Panc1 (cell line): ENCODE measurements around the gene POU2F2.

ENCODE experiments used
- POLR2AphosphoS5 ChIP-seq: IDR thresholded peaks from 2 replicates; pipeline ENCODE4 v1.6.1; 2012; ENCODE audit warnings: mild to moderate bottlenecking, low read depth, low read length, moderate library complexity
- SIN3A ChIP-seq: IDR thresholded peaks from 2 replicates; pipeline ENCODE4 v1.6.1; 2012; ENCODE audit warnings: low read depth, mild to moderate bottlenecking, low read length, moderate library complexity, borderline replicate concordance; ENCODE audit not compliant: insufficient read depth
- TCF7L2 ChIP-seq: IDR thresholded peaks from 2 replicates; pipeline ENCODE4 v1.6.1; 2011; ENCODE audit warnings: mild to moderate bottlenecking, low read depth, low read length, inconsistent platforms
- TF ChIP-seq, protein P1 (sequence below): fragments of 450-650 bp; IDR thresholded peaks from 2 replicates; pipeline ENCODE4 v1.5.1; 2017; ENCODE audit warnings: mild to moderate bottlenecking
- TF ChIP-seq, protein P2 (sequence below), 2 experiments: IDR thresholded peaks; 2 replicates each; pipeline ENCODE4 v1.6.1; 2011 to 2012; ENCODE audit warnings: low read depth in 2 of 2, control low read depth in 1 of 2, low read length in 1 of 2, mild to moderate bottlenecking in 1 of 2, moderate library complexity in 1 of 2; ENCODE audit not compliant: insufficient read depth in 1 of 2

GRCh38 chr19:42038666-42039065, 93.6 kb downstream of the POU2F2 start:
- TF ChIP-seq, protein P1, sequence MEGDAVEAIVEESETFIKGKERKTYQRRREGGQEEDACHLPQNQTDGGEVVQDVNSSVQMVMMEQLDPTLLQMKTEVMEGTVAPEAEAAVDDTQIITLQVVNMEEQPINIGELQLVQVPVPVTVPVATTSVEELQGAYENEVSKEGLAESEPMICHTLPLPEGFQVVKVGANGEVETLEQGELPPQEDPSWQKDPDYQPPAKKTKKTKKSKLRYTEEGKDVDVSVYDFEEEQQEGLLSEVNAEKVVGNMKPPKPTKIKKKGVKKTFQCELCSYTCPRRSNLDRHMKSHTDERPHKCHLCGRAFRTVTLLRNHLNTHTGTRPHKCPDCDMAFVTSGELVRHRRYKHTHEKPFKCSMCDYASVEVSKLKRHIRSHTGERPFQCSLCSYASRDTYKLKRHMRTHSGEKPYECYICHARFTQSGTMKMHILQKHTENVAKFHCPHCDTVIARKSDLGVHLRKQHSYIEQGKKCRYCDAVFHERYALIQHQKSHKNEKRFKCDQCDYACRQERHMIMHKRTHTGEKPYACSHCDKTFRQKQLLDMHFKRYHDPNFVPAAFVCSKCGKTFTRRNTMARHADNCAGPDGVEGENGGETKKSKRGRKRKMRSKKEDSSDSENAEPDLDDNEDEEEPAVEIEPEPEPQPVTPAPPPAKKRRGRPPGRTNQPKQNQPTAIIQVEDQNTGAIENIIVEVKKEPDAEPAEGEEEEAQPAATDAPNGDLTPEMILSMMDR = no peak
- TF ChIP-seq POLR2AphosphoS5 = no peak
- TF ChIP-seq TCF7L2 = no peak
- TF ChIP-seq, protein P2, sequence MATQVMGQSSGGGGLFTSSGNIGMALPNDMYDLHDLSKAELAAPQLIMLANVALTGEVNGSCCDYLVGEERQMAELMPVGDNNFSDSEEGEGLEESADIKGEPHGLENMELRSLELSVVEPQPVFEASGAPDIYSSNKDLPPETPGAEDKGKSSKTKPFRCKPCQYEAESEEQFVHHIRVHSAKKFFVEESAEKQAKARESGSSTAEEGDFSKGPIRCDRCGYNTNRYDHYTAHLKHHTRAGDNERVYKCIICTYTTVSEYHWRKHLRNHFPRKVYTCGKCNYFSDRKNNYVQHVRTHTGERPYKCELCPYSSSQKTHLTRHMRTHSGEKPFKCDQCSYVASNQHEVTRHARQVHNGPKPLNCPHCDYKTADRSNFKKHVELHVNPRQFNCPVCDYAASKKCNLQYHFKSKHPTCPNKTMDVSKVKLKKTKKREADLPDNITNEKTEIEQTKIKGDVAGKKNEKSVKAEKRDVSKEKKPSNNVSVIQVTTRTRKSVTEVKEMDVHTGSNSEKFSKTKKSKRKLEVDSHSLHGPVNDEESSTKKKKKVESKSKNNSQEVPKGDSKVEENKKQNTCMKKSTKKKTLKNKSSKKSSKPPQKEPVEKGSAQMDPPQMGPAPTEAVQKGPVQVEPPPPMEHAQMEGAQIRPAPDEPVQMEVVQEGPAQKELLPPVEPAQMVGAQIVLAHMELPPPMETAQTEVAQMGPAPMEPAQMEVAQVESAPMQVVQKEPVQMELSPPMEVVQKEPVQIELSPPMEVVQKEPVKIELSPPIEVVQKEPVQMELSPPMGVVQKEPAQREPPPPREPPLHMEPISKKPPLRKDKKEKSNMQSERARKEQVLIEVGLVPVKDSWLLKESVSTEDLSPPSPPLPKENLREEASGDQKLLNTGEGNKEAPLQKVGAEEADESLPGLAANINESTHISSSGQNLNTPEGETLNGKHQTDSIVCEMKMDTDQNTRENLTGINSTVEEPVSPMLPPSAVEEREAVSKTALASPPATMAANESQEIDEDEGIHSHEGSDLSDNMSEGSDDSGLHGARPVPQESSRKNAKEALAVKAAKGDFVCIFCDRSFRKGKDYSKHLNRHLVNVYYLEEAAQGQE (IDR thresholded peaks at IDR 0.05; ENCODE audit: insufficient read depth in 1 of 2, low read depth in 2 of 2, low read length in 1 of 2) = no peak
- TF ChIP-seq SIN3A = no peak
